ENCODE results near the gene TCFL5.

TCFL5 gene

GRCh38 chr20:62822788-62823651 is 38.6 kb downstream of the TCFL5 start:
- Histone ChIP-seq H3K4me2 (ENCODE audit: low read length) (no peak overlapping the region), H4K20me1 (ENCODE audit: insufficient read depth, low read length) (no peaks in the 10 kb centered on the region), H3F3A (ENCODE audit: insufficient read depth, low read length) (no peaks in the 10 kb centered on the region), H3K79me2 (ENCODE audit: insufficient read depth, low read length) (no peaks in the 10 kb centered on the region), H3K9me2 (ENCODE audit: low read depth, low read length) (no peaks in the 10 kb centered on the region), H3K27ac (ENCODE audit: low read depth, low read length, poor library complexity, severe bottlenecking) (peak overlapping the region; percentile 33), H2AFZ (ENCODE audit: low read length) (no peak overlapping the region), H3K9ac (ENCODE audit: low read length) (no peak overlapping the region), H3K36me3 (ENCODE audit: insufficient read depth, low read length) (no peaks in the 10 kb centered on the region), H3K9me3 (ENCODE audit: low read length) (no peaks in the 10 kb centered on the region), H3K4me1 (ENCODE audit: insufficient read depth, low read length, severe bottlenecking) (peaks cover 11% of the 10 kb centered on the region), H3K27me3 (ENCODE audit: insufficient read depth, low read length) (no peaks in the 10 kb centered on the region; the same call in 1 of the 2 replicates), H3K4me3 (ENCODE audit: low read depth, low read length, poor library complexity, severe bottlenecking) (no peak overlapping the region)
- TF ChIP-seq EZH2 (IDR thresholded peaks at IDR 0.05; ENCODE audit: borderline replicate concordance, low read length) (no peak), CTCF (IDR thresholded peaks at IDR 0.05; ENCODE audit: low read length) (peak; percentile 95)

GRCh38 chr20:62822239-62822787 is 39.3 kb downstream of the TCFL5 start:
- Histone ChIP-seq H3K4me2 (ENCODE audit: low read length) (no peak overlapping the region), H3K27me3 (ENCODE audit: insufficient read depth, low read length) (no peaks in the 10 kb centered on the region; the same call in 1 of the 2 replicates), H3K27ac (ENCODE audit: low read depth, low read length, poor library complexity, severe bottlenecking) (no peak overlapping the region), H3F3A (ENCODE audit: insufficient read depth, low read length) (no peaks in the 10 kb centered on the region), H3K4me1 (ENCODE audit: insufficient read depth, low read length, severe bottlenecking) (peaks cover 11% of the 10 kb centered on the region), H3K9ac (ENCODE audit: low read length) (no peak overlapping the region), H3K79me2 (ENCODE audit: insufficient read depth, low read length) (no peaks in the 10 kb centered on the region), H3K9me2 (ENCODE audit: low read depth, low read length) (no peaks in the 10 kb centered on the region), H3K36me3 (ENCODE audit: insufficient read depth, low read length) (no peaks in the 10 kb centered on the region), H3K4me3 (ENCODE audit: low read depth, low read length, poor library complexity, severe bottlenecking) (no peak overlapping the region), H2AFZ (ENCODE audit: low read length) (no peak overlapping the region), H4K20me1 (ENCODE audit: insufficient read depth, low read length) (no peaks in the 10 kb centered on the region), H3K9me3 (ENCODE audit: low read length) (no peaks in the 10 kb centered on the region)
- TF ChIP-seq EZH2 (IDR thresholded peaks at IDR 0.05; ENCODE audit: borderline replicate concordance, low read length) (no peak), CTCF (IDR thresholded peaks at IDR 0.05; ENCODE audit: low read length) (no peak)

GRCh38 chr20:62821726-62822210 is 39.9 kb downstream of the TCFL5 start:
- H3K4me3 ChIP-seq (ENCODE audit: low read depth, low read length, poor library complexity, severe bottlenecking): no peak overlapping the region
- no peaks in the 10 kb centered on the region for H3F3A ChIP-seq (ENCODE audit: insufficient read depth, low read length)
- no peak overlapping the region for H2AFZ ChIP-seq (ENCODE audit: low read length)
- no peaks in the 10 kb centered on the region for H3K79me2 ChIP-seq (ENCODE audit: insufficient read depth, low read length)
- no peaks in the 10 kb centered on the region for H3K9me3 ChIP-seq (ENCODE audit: low read length)
- peaks cover 11% of the 10 kb centered on the region for H3K4me1 ChIP-seq (ENCODE audit: insufficient read depth, low read length, severe bottlenecking)
- H4K20me1 ChIP-seq (ENCODE audit: insufficient read depth, low read length): no peaks in the 10 kb centered on the region
- no peak overlapping the region for H3K4me2 ChIP-seq (ENCODE audit: low read length)
- TF ChIP-seq CTCF (IDR thresholded peaks at IDR 0.05; ENCODE audit: low read length) (no peak), EZH2 (IDR thresholded peaks at IDR 0.05; ENCODE audit: borderline replicate concordance, low read length) (no peak)
- H3K27me3 ChIP-seq (ENCODE audit: insufficient read depth, low read length): no peaks in the 10 kb centered on the region; the same call in 1 of the 2 replicates
- no peak overlapping the region for H3K9ac ChIP-seq (ENCODE audit: low read length)
- H3K36me3 ChIP-seq (ENCODE audit: insufficient read depth, low read length): no peaks in the 10 kb centered on the region
- H3K27ac ChIP-seq (ENCODE audit: low read depth, low read length, poor library complexity, severe bottlenecking): no peak overlapping the region
- no peaks in the 10 kb centered on the region for H3K9me2 ChIP-seq (ENCODE audit: low read depth, low read length)

Measured in OCI-LY1 (cell line).